Measurements from ENCODE around the gene REV3L. TPM values are rescaled to one million over a fixed set of nuclear protein-coding genes. Genes with fewer than 3 reads are reported as not detected.
A peak's percentile ranks its signal among the peaks of the same experiment; 100 is the strongest.

Gene REV3L
- polyA plus RNA-seq, 2 of the 4 experiments (the other 2 are of a cell fraction) = 4.1 to 12.4 TPM

DNA sequence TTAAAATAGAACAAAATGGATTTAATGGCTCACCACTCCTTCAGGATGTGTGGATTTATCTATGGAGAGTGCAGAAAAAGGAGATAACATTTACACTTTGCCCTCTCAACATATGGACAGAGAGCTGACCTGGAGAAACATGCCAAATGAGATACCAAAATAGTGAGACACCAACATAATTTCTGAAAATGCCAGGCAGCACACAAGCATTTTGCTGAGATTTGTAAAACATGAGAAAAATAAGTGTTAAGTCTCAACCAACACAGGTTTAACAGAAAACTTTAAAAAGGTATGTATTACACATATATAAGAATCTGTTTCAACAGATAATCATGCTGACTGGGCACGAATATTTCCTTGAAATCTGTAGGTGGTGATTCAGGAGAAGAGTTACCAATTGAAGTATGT, 145.2 kb downstream of the REV3L start:
- Histone ChIP-seq H3K27ac (no peak overlapping the region), H3K4me2 (no peak overlapping the region), H3K9me3 (no peaks in the 10 kb centered on the region), H3K4me3 (no peak overlapping the region), H3K4me1 (no peaks in the 10 kb centered on the region)
- FAIRE-seq (no peak), DNase-seq (ENCODE audit: low read depth in 1 of 2, low spot score in 1 of 2) (no peak), ATAC-seq (no peak)
- TF ChIP-seq MAFK (IDR thresholded peaks at IDR 0.05; ENCODE audit: partially characterized antibody) = peak; percentile 14
- TF ChIP-seq RCOR1 (IDR thresholded peaks at IDR 0.05; ENCODE audit: low read depth, low read length) = no peak
- CTCF ChIA-PET = no interaction called here
- 93% methylated on average over 1 of the region's 1 CpG for WGBS (ENCODE audit: missing lambda C conversion rate)
- POLR2A ChIA-PET = no interaction called here

DNA sequence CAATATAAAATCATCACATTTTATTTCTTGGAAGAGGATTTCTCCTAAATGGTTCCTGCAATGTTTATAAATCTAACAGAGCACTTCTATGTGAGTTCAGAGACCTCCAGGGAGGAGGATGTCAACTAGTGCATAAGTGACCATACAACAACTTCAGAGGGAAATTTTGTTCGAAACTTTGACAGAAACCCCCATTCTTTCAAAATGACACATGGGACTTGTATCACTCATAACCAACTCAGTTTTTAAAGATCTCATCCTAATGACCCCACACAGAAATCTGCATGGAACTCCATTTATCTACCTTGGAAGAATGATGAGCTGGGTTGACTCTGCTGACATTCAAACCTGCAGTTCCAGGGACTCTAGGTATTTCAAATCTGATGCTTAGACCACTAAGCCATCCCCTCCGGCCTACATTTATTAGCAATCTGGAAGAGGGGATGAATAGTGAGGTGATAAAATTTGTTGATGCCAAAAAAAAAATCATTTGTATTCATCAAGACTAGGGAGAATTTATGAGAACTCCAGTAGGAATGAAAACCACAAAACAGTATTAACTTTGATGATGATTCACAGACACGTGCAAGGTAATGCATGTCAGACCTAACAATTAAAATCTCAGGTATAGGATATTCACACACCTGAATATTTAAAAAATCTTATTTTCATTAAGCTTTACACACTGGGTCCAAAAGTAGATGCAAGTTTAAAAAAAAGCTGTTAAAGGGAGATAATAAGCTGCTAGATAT, 153.0 kb downstream of the REV3L start:
- H3K4me2 ChIP-seq = no peak overlapping the region
- FAIRE-seq = no peak
- TF ChIP-seq POLR2AphosphoS2 (conservative IDR thresholded peaks at IDR 0.05; ENCODE audit: low read length) (no peak), HEYL (CRISPR knock-in tag; IDR thresholded peaks at IDR 0.05) (no peak)
- no peaks in the 10 kb centered on the region for H3K4me1 ChIP-seq
- 92% methylated on average over 3 of the region's 3 CpGs for WGBS (ENCODE audit: missing lambda C conversion rate)
- no peak overlapping the region for H3K27ac ChIP-seq
- ChIA-PET CTCF (no interaction called here), POLR2A (no interaction called here)
- no peaks in the 10 kb centered on the region for H3K9me3 ChIP-seq
- no peak overlapping the region for H3K4me3 ChIP-seq
- DNase-seq (ENCODE audit: low read depth in 1 of 2, low spot score in 1 of 2) = no peak
- ATAC-seq = no peak

GRCh38 chr6:111326563-111326962, 156.5 kb downstream of the REV3L start:
- ChIA-PET CTCF (no interaction called here), POLR2A (no interaction called here)
- H3K4me2 ChIP-seq = no peak overlapping the region
- ATAC-seq = no peak
- FAIRE-seq = no peak
- WGBS (ENCODE audit: missing lambda C conversion rate) = 72% methylated on average over 3 of the region's 3 CpGs
- no peak for DNase-seq (ENCODE audit: low read depth in 1 of 2, low spot score in 1 of 2)
- H3K27ac ChIP-seq = no peak overlapping the region
- no peak overlapping the region for H3K4me3 ChIP-seq
- H3K4me1 ChIP-seq = no peaks in the 10 kb centered on the region
- H3K9me3 ChIP-seq = no peaks in the 10 kb centered on the region
- TF ChIP-seq ESRRA (IDR thresholded peaks at IDR 0.05; ENCODE audit: borderline replicate concordance, low read length) (no peak), HEYL (CRISPR knock-in tag; IDR thresholded peaks at IDR 0.05) (no peak), CHD2 (IDR thresholded peaks at IDR 0.05; ENCODE audit: low read length, partially characterized antibody) (no peak), KDM5A (IDR thresholded peaks at IDR 0.05) (no peak), E2F6 (IDR thresholded peaks at IDR 0.05; ENCODE audit: borderline replicate concordance, low read depth) (no peak), PHF8 (IDR thresholded peaks at IDR 0.05; ENCODE audit: borderline replicate concordance, low read depth) (no peak), USF2 (IDR thresholded peaks at IDR 0.05) (no peak), CBX2 (IDR thresholded peaks at IDR 0.05; ENCODE audit: borderline replicate concordance, low read depth) (no peak), POLR2AphosphoS2 (conservative IDR thresholded peaks at IDR 0.05; ENCODE audit: low read length) (no peak), CHD4 (IDR thresholded peaks at IDR 0.05; ENCODE audit: borderline replicate concordance) (no peak), JUN (IDR thresholded peaks at IDR 0.05) (no peak), ZC3H11A (IDR thresholded peaks at IDR 0.05) (no peak), FOSL2 (IDR thresholded peaks at IDR 0.05) (no peak), FOSL2 (CRISPR knock-in tag; IDR thresholded peaks at IDR 0.05) (no peak), BHLHE40 (IDR thresholded peaks at IDR 0.05; ENCODE audit: low read depth, low read length) (no peak), RAD21 (conservative IDR thresholded peaks at IDR 0.05 in 1 of 2, IDR thresholded peaks at IDR 0.05 in 1 of 2) (no peak), KDM1A (IDR thresholded peaks at IDR 0.05; ENCODE audit: low read depth) (no peak), JUNB (IDR thresholded peaks at IDR 0.05) (no peak)
- TF ChIP-seq, protein P1, sequence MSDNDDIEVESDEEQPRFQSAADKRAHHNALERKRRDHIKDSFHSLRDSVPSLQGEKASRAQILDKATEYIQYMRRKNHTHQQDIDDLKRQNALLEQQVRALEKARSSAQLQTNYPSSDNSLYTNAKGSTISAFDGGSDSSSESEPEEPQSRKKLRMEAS (IDR thresholded peaks at IDR 0.05) = no peak
- TF ChIP-seq, protein P2, sequence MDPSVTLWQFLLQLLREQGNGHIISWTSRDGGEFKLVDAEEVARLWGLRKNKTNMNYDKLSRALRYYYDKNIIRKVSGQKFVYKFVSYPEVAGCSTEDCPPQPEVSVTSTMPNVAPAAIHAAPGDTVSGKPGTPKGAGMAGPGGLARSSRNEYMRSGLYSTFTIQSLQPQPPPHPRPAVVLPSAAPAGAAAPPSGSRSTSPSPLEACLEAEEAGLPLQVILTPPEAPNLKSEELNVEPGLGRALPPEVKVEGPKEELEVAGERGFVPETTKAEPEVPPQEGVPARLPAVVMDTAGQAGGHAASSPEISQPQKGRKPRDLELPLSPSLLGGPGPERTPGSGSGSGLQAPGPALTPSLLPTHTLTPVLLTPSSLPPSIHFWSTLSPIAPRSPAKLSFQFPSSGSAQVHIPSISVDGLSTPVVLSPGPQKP (IDR thresholded peaks at IDR 0.05; ENCODE audit: low read depth, low read length) = no peak

Data from A549 (cell line).